ENCODE results near the gene XXYLT1.
"Not testable (repeated sequence)": the region's sequence is repeated elsewhere in the genome, so short reads cannot be mapped to it uniquely, and the experiment has no call there.

The XXYLT1 gene

DNA sequence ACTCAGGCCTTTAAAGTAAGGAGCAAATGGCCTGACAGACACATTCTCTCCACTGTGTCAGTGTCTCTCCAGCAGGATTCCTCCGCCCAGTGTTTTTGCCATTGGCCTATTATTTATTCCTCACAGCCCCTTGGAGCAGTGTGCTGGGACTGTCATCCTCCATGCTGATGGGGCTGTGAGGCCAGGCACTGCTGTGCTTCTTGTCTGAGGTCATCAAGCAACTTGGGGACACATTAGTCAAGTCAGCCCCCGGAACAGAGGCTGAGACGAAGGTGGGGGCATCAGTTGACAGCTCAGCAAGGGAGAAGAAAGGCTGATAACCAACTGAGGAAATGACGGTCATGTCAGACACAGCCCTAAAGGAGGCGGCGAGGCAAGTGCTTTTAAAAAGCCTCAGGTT lies 67.4 kb downstream of the XXYLT1 start:
- no peak for DNase-seq

DNA sequence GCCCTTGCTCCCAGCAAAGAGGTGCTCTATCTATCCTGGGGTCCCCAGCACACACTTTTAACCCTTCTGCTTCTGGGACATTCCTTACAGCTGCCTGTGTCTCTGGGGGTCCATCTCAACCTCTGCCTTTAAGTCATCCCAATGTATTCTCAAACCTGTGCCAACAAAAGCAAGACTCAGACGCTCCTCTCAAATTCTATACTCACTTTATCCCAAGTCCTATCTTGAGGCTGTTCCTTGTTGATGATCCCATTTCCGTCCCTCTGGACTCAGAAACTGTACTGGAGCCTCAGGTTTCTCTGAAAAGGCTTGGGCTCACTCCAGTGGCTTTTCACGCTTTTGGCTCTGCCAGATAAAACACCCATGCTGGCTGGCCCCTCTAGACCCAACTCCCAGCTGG lies 69.7 kb downstream of the XXYLT1 start:
- no peak for DNase-seq

DNA sequence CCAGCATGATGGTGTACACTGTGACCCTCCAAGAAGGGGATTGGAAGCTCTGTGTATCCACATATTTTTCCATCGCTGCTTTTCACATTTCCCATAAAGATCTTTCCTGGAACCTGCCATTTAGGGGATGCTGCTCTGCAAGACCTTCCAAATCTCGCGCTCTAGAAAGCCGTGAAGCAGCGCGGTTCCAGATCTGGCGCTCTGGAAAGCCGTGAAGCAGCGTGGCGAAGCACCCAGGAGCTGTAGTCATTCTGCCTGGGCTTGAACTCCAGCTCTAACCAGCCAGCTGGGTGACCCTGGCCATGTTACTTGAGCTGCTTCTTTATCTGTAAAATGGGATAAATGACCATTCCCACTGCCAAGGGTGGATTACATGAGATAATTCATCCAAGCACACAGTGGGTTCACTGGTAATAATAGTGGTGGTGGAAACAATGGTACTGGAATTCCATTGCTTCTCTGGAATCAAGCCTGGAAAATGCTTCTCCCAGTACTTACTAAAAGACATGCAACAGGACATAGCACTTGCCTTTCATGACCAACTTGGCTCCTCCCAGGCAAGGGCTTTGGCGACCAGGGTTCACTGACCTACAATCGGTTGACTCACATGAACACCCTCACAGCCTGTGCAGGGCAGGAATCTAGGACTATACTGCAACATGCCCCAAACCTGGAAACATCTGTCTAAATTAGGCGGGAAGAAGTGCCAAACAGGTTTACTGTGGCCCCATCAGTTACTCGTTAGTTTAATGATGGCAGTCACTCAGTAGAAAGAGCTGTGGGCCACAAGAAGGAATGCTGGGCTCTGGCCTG lies 70.7 kb downstream of the XXYLT1 start:
- no peak for DNase-seq

DNA sequence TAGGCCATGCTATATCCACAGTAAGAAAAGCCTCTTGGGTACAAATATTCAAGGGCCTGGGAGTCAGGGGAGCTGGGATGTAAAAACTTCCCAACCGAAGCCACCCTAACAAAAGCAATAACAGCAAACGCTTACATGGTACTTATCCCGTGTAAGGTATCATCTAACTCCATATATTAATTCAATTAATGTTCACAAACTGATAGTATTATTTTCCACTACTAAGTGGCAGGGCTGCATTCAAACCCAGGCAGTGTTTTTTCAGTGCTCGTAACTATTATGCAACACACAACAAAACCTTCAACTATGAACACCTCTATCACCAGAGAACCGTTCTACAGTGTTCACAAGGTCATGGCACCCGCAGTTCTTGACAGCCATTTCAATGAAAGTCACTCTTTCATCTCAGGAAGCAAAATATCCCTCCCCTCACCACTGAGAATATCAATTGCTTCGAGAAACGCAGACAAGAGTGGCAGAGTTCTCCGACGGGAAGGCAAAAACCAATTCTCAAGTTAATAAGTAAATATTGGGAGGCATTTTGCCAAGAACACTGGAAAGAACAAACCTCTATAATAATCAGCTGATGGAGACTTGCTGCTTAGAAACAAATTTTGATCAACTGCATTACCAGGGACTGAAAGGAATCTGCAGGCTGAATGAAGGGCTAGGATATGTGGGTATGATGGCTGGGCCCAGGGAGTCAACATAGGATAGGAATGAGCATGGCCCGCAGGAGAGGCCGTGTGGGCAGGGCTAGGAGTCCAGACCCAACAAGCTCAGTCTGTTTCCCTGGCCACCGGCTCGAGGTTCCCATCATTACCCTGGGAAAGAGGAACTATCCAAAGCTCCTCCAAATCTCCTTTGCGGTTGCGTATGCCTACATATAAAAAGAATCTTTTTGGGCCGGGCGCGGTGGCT lies 72.3 kb downstream of the XXYLT1 start:
- no peak for DNase-seq

DNA sequence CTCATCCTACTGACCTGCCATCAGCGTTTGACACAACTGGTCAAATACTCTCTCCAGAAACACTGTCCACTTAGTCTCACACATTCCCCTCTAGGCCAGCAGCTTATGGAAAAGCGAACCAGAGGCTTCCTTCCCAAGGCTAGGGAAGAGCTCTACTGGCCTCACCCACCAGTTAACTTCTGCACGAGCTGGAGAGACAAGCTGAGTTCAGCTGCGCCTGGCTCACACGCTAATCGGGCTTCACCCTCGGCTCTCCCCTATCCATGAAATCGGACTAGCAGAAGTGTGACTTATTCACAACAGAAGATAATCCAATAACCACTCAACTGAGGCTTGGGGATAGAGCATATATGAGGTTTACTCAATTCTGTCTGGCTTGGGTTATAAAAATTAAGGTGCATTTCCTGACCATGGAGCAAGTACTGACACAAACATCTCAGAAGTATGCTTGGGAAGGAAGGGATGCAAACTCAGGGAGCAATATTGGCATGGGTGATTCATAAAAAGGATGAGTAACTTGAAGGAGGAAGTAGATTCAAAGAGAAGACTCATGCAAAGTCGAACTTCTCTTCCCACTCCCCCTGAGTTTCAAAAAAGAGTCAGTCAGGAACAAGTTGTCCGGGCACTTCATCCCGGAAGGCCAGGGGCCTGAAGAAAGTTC lies 73.1 kb downstream of the XXYLT1 start:
- DNase-seq, result no peak

DNA sequence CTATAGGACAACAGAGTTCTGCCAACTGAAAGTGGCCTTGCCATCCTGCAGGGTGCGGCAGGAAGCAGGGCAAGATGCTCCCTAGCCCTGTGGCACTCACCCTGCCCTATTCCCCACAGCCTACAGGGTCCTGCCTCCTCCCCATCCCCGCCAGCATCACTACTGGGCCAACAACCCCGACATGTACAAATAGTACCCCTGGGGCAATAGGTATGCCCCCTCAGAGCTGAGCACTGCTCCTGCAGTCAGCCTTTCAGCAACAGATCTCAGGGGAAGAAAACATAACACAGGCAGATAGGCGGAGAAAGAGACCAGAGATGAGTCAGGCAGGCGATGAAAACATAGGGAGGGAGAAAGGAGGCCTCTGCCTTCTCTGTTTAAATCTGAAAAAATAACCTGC lies 74.7 kb downstream of the XXYLT1 start:
- DNase-seq, result no peak

DNA sequence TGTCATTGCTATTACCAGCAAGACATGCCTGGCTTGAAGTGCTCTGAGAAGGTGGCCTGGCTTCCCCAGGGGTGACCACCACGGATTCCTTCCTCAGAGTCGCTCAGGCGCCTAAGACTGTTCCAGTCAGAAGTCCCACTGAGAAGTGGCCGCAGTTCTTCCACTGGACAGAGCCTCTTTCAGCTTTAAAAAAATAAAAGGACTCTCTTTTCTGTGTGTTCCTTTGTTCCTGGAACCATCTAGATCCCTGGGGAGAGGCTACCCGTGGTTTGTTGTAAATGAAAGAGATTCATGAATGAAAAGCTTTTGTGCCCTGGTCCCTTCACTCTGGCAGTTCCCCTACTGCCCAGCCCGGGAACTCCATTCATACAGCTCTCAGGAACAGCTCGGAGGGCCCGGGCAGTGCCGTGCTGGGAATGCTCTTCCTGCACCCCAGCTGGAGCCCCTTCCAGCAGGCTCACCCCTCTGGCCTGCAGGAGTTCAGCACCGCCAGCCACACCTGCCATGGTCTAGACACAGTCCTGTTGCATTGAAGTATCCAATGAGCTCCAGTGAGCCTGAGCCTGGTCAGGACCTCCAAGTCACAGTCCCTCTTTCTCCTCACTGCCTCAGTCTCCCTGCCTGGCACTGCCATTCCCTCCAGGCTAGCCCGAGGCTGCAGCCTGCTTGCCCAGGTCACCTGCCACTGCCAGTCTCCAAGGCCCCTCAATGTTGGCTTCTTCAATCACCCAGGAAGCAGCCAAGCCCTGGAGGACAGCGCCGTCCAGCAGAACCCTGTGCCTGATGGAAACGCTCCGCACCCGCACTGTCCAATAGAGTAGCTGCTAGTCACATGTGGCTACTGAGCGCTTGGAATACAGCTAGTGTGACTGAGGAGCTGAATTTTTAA lies 75.4 kb downstream of the XXYLT1 start:
- no peak for DNase-seq

DNA sequence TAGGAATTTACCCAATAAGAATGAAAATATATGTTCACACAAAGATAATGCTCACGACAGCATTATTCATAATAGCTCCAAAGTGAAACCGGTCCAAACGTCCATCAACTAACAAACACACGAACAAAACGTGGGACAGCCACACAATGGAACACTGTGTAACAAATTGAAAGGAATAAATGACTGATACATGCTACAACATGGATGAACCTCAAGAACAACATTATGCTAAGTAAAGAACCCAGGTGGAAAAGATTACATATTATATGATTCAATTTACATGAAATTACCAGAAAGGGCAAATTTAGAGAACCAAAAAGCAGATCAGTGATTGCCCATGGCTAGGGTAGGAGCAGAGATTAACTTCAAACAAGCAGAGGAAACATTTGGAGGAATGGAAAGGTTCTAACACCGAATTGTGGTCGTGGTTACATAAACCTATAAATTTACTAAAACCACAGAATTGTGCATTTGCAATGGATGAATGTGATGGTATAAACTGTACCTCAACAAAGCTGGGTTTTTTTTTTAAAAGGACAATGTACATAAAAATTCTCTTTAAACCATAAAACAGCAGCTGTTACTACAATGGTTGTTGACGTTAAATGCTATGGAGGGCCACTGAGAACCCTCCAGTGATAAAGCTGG lies 76.3 kb downstream of the XXYLT1 start:
- DNase-seq, result peak; percentile 3

DNA sequence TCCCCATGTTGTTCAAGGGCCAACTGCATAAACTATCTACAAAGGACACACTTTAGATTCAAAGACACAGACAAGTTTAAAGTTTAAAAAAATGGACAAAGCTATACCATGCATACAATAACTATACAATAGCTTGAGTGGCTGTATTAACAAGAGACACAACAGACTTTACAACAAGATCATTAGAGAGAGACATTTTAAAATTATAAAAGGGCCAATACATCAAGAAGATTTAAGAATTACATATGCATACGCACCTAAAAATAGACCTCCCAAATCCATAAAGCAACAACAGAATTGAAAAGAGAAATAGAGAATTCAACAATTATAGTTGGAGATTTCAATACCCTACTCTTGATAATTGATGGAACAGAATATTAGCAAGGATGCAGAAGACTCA lies 79.4 kb downstream of the XXYLT1 start:
- DNase-seq, result no peak

DNA sequence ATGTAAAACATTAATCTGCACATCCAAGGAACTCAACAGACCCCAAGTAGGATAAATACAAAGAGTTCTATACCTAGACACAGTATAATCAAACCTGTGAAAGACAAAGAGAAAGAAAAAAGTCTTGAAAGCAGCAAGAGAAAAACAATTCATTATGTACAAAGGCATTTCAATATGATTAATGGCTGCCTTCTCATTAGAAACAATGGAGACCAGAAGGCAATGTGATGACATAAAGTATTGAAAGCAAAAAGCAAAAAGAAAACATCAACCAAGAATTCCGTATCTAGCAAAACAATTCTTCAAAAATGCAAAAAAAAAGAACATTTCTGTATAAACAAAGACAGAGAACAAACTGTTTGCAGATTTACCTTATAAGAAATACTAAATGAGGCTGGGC lies 81.1 kb downstream of the XXYLT1 start:
- no peak for DNase-seq

DNA sequence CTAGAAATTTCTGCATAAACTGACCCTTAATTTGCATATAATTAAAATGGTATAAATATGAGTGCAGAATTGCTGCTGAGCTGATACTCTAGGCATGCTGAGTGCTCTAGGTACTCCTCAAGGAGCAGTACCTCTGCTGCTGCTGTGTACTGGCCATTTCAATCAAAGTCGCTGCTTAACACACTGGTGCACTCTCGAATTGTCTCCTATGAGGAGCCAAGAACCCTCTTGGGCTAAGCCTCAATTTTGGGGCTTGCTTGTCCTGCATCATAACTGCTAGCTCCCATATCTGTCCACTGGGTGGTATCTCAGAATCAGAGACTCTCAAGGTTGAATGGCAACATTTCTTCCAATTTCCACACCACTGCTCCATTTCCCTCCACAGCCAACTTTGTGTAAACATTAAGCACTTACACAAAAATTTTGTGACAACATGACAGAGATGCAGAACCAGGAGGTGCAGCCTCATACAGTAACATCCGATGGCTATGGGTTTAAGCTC lies 82.5 kb downstream of the XXYLT1 start:
- DNase-seq, result no peak

DNA sequence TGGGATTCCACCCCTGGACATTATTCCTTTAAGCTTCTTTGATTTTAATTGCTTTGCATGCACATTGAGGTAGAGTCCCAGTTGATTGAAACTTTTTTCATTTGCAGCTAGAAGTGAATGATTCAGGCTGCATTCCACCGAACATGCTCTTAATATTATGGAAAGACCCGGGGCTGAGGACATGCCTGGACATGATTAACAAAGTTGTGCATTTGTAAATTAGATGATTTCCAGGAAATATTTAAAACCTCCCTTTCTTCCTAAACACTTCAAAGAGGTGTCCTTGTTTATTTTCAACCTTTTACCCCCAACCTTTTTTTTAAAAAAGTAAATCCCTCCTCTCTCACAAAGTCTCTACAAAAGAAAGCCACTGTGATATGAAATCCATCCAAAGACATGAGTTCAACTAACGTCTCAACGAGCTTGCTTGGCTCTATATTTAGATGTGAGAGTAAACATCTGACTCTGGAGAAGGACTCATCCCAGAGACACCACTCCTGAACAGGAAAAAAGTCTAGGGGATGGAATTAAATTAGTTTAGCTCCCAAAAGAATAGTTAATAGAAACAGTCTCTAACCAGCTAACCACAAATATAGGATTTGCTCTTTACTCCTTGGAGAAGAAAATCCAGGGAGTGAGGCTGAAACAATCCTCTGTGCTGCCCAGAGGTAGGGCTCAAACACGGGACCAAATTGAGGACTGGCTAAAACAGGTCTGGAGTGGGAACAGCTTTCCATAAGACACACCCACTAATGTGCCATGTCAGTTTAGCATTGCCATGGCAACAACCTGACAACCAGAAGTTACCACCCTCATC lies 83.1 kb downstream of the XXYLT1 start:
- DNase-seq, result no peak

DNA sequence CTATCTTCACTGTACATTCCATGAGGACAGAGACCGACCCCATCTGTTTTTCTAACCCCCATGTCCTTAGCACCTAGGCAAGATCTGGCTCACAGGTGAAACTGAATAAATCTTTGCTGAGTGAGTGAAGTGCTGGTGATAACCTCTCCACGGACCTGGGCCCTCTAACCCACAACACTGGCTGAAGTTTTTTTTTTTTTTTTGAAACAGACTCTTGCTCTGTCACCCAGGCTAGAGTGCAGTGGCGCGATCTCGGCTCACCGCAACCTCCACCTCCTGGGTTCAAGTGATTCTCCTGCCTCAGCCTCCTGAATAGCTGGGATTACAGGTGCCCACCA lies 84.3 kb downstream of the XXYLT1 start:
- not testable (repeated sequence) for DNase-seq

DNA sequence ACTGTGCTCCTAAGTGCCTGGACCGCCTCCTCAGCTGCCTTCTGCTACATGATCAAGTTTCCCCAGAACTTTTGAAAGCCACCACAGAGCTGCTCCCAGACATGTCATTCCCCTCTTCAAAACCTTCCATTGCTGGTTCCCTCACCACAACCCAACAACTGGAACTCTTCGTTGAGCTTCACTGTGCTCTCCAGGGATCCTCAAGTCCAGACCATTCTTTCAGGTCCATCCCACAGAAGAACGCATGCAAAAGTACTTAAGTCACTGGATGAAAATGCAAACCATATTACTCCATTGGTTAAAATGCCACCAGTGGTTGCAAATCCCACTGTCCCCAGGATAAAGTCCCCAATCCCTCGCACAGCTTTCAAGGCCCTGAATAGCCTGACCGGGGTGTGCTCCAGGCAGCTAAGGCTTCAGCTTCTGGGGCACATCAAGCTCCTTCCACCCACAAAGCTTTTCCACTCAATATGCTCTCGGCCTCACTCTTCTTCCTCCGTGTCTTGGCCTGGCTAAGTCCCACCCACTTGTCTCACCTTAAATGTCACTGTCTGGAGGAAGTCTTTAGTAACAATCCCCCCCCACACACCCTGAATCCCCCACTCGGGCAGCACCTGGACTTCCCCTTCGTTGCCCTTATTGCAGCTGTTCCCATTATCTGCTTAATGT lies 84.8 kb downstream of the XXYLT1 start:
- DNase-seq, result no peak

DNA sequence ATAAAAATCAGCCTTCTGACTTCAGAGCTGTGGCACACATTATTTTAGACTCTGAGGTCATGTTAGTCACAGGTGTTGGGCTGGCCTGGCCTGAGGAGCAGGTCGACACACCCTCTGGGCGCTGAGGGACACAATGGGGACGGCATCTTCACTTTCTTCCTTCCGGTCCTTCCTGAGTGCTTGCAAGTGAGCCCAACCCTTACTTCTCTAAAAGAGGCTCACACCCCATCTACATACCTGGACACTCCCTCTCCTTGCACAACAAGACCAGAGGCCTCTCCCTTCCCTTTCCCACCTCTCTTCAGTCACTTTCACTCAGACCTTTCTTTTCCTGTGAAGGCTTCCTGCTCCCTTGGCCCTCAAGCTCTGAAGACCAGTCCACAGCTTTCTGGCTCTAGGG lies 85.4 kb downstream of the XXYLT1 start:
- DNase-seq, result no peak

DNA sequence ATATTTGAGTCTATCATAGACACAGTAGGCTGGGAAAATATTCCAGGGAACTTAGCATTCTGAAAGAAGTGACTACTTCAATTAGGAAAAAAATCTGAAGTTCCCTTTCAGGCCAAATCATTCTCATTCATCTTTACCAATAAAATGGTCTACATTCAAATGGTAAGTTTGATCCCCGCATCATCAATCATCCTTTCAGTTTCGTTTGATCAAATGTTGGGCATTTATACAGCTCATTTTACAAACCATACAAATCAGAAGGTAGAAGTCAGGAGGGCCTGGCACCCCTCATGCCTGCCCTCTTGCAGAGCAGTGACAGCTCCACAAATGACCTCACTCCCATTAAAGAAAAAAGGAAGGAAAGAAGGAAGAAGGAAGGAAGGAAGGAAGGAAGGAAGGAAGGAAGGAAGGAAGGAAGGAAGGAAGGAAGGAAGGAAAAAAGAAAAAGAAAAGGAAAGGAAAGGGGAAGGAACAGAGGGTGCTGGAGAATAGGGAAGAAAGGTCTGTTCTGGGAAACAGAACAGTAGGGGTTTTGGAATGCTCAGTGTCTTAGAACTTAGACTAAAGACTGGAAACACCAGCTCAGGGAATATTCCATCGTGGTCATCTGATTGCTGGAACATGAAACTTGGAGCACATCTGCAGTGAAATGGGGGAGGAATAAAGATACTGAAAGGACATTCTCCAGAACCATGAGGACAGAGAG lies 86.1 kb downstream of the XXYLT1 start:
- no peak for DNase-seq

DNA sequence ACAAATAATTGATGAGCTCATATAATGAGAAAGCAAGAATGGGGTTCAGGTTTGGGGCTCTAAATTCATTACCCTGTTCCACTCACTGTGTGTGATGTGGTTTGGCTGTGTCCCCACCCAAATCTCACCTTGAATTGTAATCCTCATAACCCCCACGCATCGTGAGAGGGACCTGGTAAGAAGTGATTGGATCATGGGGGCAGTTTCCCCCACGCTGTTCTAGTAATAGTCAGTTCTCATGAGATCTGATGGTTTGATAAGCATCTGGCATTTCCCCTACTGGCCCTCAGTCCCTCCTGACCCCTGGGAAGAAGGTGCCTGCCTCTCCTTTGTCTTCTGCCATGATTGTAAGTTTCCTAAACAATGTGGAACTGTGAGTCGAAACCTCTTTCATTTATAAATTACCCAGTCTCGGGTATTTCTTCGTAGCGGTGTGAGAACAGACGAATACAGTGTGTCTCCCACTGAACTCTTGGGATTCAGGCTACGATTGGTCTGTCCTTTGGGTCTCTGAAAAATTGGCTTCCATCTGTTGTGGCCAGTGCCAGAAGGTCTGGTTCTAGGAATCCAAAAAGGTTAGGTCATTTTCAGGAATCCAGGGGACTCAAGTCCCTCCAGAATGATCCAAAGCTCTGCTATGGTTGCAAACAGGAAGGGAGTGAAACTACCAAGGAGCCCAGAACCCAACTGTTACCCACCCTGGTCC lies 87.7 kb downstream of the XXYLT1 start:
- no peak for DNase-seq

DNA sequence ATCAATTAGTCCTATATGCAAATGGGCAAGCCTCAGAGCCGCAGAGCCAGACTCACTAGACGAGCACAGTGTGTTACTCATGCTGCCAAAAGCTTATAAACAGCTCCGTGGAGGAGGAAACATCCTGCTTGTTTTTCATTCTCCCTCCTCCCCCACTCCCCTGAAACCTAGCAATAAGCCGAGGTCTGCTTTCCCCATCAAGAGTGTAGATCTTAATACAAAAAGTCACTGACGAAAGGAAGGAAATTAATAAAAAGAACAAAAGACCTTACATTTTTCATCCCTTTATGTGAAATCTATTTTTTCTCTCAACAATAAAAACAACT lies 88.5 kb downstream of the XXYLT1 start:
- DNase-seq, result peak; percentile 26

All from activated CD4-positive, alpha-beta T cell treated with anti-CD3 and anti-CD28 coated beads, Interleukin-2, Interleukin-6, amounts not matched to agents 100 ng/mL and 50 ng/mL, durations not matched to agents 16 hours and 8 hours (primary cell).